Occipital lobe (tissue), 2 donors: ENCODE data around the gene MAMDC2. TPM values are rescaled to one million over a fixed set of nuclear protein-coding genes. Genes with fewer than 3 reads are reported as not detected.
"Not testable (repeated sequence)": the region's sequence is repeated elsewhere in the genome, so short reads cannot be mapped to it uniquely, and the experiment has no call there.

ENCODE experiments used
- DNase-seq: peaks from one replicate; lab custom pipeline; 2025; lab: John Stamatoyannopoulos, UW
- total RNA-seq: library from RNA; depleted of rRNA; stranded (reverse); fragments of >200 nt; gene quantifications from one replicate; pipeline ENCODE4 v1.2.3, GENCODE V29; 2014

MAMDC2 gene
- total RNA-seq, 1 donor from 2014 or later: 3.0 TPM

GRCh38 chr9:70038171-70038621 is 5.5 kb upstream of the MAMDC2 start:
- not testable (repeated sequence) for DNase-seq

GRCh38 chr9:70040376-70040903 is 3.2 kb upstream of the MAMDC2 start:
- no peak for DNase-seq

GRCh38 chr9:70042461-70043215 is 1.0 kb upstream of the MAMDC2 start:
- no peak for DNase-seq

- no peak for DNase-seq
These were observed 363 bp upstream of the MAMDC2 start for GRCh38 chr9:70043285-70043684.

- no peak for DNase-seq
These were observed 1.1 kb downstream of the MAMDC2 start for GRCh38 chr9:70044490-70045307.

GRCh38 chr9:70045452-70045851 is 1.8 kb downstream of the MAMDC2 start:
- no peak for DNase-seq

- no peak for DNase-seq
These were observed 2.8 kb downstream of the MAMDC2 start for GRCh38 chr9:70046274-70047070.

- no peak for DNase-seq
These were observed 5.6 kb downstream of the MAMDC2 start for GRCh38 chr9:70049236-70049635.

GRCh38 chr9:70049672-70050271 is 6.1 kb downstream of the MAMDC2 start:
- no peak for DNase-seq

GRCh38 chr9:70052768-70053167 is 9.1 kb downstream of the MAMDC2 start:
- DNase-seq: no peak

GRCh38 chr9:70053864-70054263 is 10.2 kb downstream of the MAMDC2 start:
- no peak for DNase-seq

- no peak for DNase-seq
These were observed 10.9 kb downstream of the MAMDC2 start for GRCh38 chr9:70054521-70054920.

GRCh38 chr9:70055406-70056210 is 12.0 kb downstream of the MAMDC2 start:
- no peak for DNase-seq

GRCh38 chr9:70056211-70056944 is 12.7 kb downstream of the MAMDC2 start:
- no peak for DNase-seq

GRCh38 chr9:70058569-70059116 is 15.0 kb downstream of the MAMDC2 start:
- no peak for DNase-seq

- no peak for DNase-seq
These were observed 16.7 kb downstream of the MAMDC2 start for GRCh38 chr9:70060148-70060882.

GRCh38 chr9:70060883-70061507 is 17.3 kb downstream of the MAMDC2 start:
- no peak for DNase-seq

- DNase-seq: no peak
These were observed 18.1 kb downstream of the MAMDC2 start for GRCh38 chr9:70061776-70062175.
